Stimulated activated naive CD8-positive, alpha-beta T cell treated with anti-CD3 and anti-CD28 coated beads, Interleukin-15, amount 100 ng/mL, for 72 hours (primary cell): ENCODE measurements around the gene PIP4K2C.
"Not testable (repeated sequence)": the region's sequence is repeated elsewhere in the genome, so short reads cannot be mapped to it uniquely, and the experiment has no call there.

ENCODE experiments used
- ATAC-seq: fragments of 150-1000 bp; cut with Tn5 transposase; 2 replicates; pipeline ENCODE4 v1.10.0; 2021; ENCODE audit warnings: mild to moderate bottlenecking, moderate library complexity
- DNase-seq, 2 donors: peaks; one replicate each; pipeline ENCODE4 v3.0.0; 2021 to 2022
- H3K27ac Mint-ChIP-seq, 2 donors: one replicate each; pipeline ENCODE4 v1.8.0; 2022; ENCODE audit warnings: mild to moderate bottlenecking in 2 of 2, mixed read lengths in 2 of 2, moderate library complexity in 2 of 2
- H3K27me3 Mint-ChIP-seq: one replicate; pipeline ENCODE4 v1.8.0; 2022; ENCODE audit warnings: mixed read lengths
- H3K4me1 Mint-ChIP-seq: one replicate; pipeline ENCODE4 v1.8.0; 2022; ENCODE audit warnings: mild to moderate bottlenecking, mixed read lengths
- H3K4me3 Mint-ChIP-seq, 2 donors: one replicate each; pipeline ENCODE4 v1.8.0; 2022; ENCODE audit warnings: mild to moderate bottlenecking in 2 of 2, mixed read lengths in 2 of 2, moderate library complexity in 1 of 2
- H3K9me3 Mint-ChIP-seq, 2 donors: one replicate each; pipeline ENCODE4 v1.8.0; 2022; ENCODE audit warnings: mixed read lengths in 2 of 2

The PIP4K2C gene

GRCh38 chr12:57640175-57641042 lies 49.4 kb downstream of the PIP4K2C start:
- DNase-seq (no peak), ATAC-seq (no peak)
- no peak overlapping the region for H3K27ac Mint-ChIP-seq
- no peaks in the 10 kb centered on the region for H3K4me1 Mint-ChIP-seq
- no peaks in the 10 kb centered on the region for H3K9me3 Mint-ChIP-seq
- H3K4me3 Mint-ChIP-seq: no peak overlapping the region
- peaks cover 30% of the 10 kb centered on the region for H3K27me3 Mint-ChIP-seq

- peaks cover 27% of the 10 kb centered on the region for H3K27me3 Mint-ChIP-seq
- H3K4me1 Mint-ChIP-seq: no peaks in the 10 kb centered on the region
- H3K27ac Mint-ChIP-seq: no peak overlapping the region
- H3K9me3 Mint-ChIP-seq: no peaks in the 10 kb centered on the region
- DNase-seq (no peak), ATAC-seq (no peak)
- no peak overlapping the region for H3K4me3 Mint-ChIP-seq
Observed at GRCh38 chr12:57641699-57642442, 50.9 kb downstream of the PIP4K2C start.

- DNase-seq, H3K4me1 Mint-ChIP-seq, H3K4me3 Mint-ChIP-seq, H3K9me3 Mint-ChIP-seq, H3K27ac Mint-ChIP-seq, ATAC-seq: not testable (repeated sequence)
- H3K27me3 Mint-ChIP-seq: peaks cover 16% of the 10 kb centered on the region
Observed at GRCh38 chr12:57645990-57646658, 55.1 kb downstream of the PIP4K2C start.

- ATAC-seq, H3K27ac Mint-ChIP-seq, H3K9me3 Mint-ChIP-seq, H3K4me1 Mint-ChIP-seq, DNase-seq, H3K4me3 Mint-ChIP-seq: not testable (repeated sequence)
- H3K27me3 Mint-ChIP-seq: peaks cover 13% of the 10 kb centered on the region
Observed at GRCh38 chr12:57646659-57647049, 55.7 kb downstream of the PIP4K2C start.
